ENCODE data around the gene ZCCHC2.

Gene ZCCHC2

GRCh38 chr18:62539284-62540165 lies 16.7 kb downstream of the ZCCHC2 start:
- no peak for DNase-seq

- DNase-seq: no peak
Measured at GRCh38 chr18:62543021-62543420, 20.2 kb downstream of the ZCCHC2 start.

- no peak for DNase-seq
Measured at GRCh38 chr18:62545098-62545497, 22.3 kb downstream of the ZCCHC2 start.

- DNase-seq: no peak
Measured at GRCh38 chr18:62549755-62550154, 26.9 kb downstream of the ZCCHC2 start.

GRCh38 chr18:62550746-62551145 lies 27.9 kb downstream of the ZCCHC2 start:
- no peak for DNase-seq

- DNase-seq: no peak
Measured at GRCh38 chr18:62551972-62552513, 29.2 kb downstream of the ZCCHC2 start.

- no peak for DNase-seq
Measured at GRCh38 chr18:62554061-62554815, 31.4 kb downstream of the ZCCHC2 start.

GRCh38 chr18:62555135-62555534 lies 32.3 kb downstream of the ZCCHC2 start:
- no peak for DNase-seq

GRCh38 chr18:62556397-62556796 lies 33.6 kb downstream of the ZCCHC2 start:
- no peak for DNase-seq

- DNase-seq: no peak
Measured at GRCh38 chr18:62558015-62558663, 35.3 kb downstream of the ZCCHC2 start.

- DNase-seq: no peak
Measured at GRCh38 chr18:62564044-62564443, 41.2 kb downstream of the ZCCHC2 start.

- DNase-seq: no peak
Measured at GRCh38 chr18:62566199-62566598, 43.4 kb downstream of the ZCCHC2 start.

GRCh38 chr18:62566818-62567217 lies 44.0 kb downstream of the ZCCHC2 start:
- no peak for DNase-seq

GRCh38 chr18:62569081-62569655 lies 46.3 kb downstream of the ZCCHC2 start:
- DNase-seq: no peak

- DNase-seq: no peak
Measured at GRCh38 chr18:62571037-62571436, 48.2 kb downstream of the ZCCHC2 start.

- DNase-seq: no peak
Measured at GRCh38 chr18:62571648-62572047, 48.8 kb downstream of the ZCCHC2 start.

GRCh38 chr18:62572456-62572855 lies 49.6 kb downstream of the ZCCHC2 start:
- DNase-seq: no peak

- no peak for DNase-seq
Measured at GRCh38 chr18:62574776-62575175, 52.0 kb downstream of the ZCCHC2 start.

- DNase-seq: no peak
Measured at GRCh38 chr18:62576271-62576670, 53.4 kb downstream of the ZCCHC2 start.

- no peak for DNase-seq
Measured at GRCh38 chr18:62576845-62577512, 54.2 kb downstream of the ZCCHC2 start.

GRCh38 chr18:62577765-62578164 lies 54.9 kb downstream of the ZCCHC2 start:
- DNase-seq: no peak

- no peak for DNase-seq
Measured at GRCh38 chr18:62578980-62579511, 56.2 kb downstream of the ZCCHC2 start.

All from activated effector memory CD4-positive, alpha-beta T cell treated with Interleukin-2 at 50 U/mL for 16 hours (primary cell).